ENCODE measurements around the gene MYADML2.

The MYADML2 gene

GRCh38 chr17:81890447-81891302 is 56.4 kb downstream of the MYADML2 start:
- no peak for DNase-seq

All from stimulated activated naive CD4-positive, alpha-beta T cell treated with Interleukin-2 at 50 U/mL for 16 hours (primary cell).